Mammary epithelial cell (primary cell): ENCODE measurements around the gene EIF4G1.

Source experiments
- CTCF ChIP-seq, 2 donors: IDR thresholded peaks in 1 of 2; conservative IDR thresholded peaks in 1 of 2; 2 replicates each; pipeline ENCODE4 v1.5.1; 2011 to 2012; ENCODE audit warnings: inconsistent platforms in 2 of 2, low read length in 2 of 2, mild to moderate bottlenecking in 2 of 2, control low read depth in 1 of 2, low read depth in 1 of 2; ENCODE audit not compliant: insufficient read depth in 1 of 2; ENCODE audit errors: extremely low read depth in 1 of 2
- EZH2 ChIP-seq: IDR thresholded peaks from 2 replicates; pipeline ENCODE4 v1.6.1; 2012; ENCODE audit warnings: low read length, inconsistent platforms, borderline replicate concordance

- no peak for TF ChIP-seq CTCF (conservative IDR thresholded peaks at IDR 0.05 in 1 of 2, IDR thresholded peaks at IDR 0.05 in 1 of 2; ENCODE audit: extremely low read depth in 1 of 2, insufficient read depth in 1 of 2, low read depth in 1 of 2, low read length in 2 of 2)
- TF ChIP-seq EZH2: no peak
These were observed 24.1 kb upstream of the EIF4G1 start for GRCh38 chr3:184290331-184290730.
